KOPT-K1 (cell line): Measurements from ENCODE around the gene SLC22A6.
"Not testable (repeated sequence)": the region's sequence is repeated elsewhere in the genome, so short reads cannot be mapped to it uniquely, and the experiment has no call there.

Source experiments
- H3K27ac ChIP-seq: fragments of 200-600 bp; sonication (generic); 2 replicates; pipeline ENCODE4 v1.5.1; 2016; ENCODE audit warnings: antibody characterized with exemption, mild to moderate bottlenecking, low read depth, low read length; ENCODE audit not compliant: poor library complexity, severe bottlenecking
- H3K36me3 ChIP-seq: fragments of 200-600 bp; sonication (generic); 2 replicates; pipeline ENCODE4 v1.5.1; 2017; ENCODE audit warnings: antibody characterized with exemption, mild to moderate bottlenecking, low read length, moderate library complexity; ENCODE audit not compliant: insufficient read depth
- H3K9me3 ChIP-seq: fragments of 200-600 bp; sonication (generic); 2 replicates; pipeline ENCODE4 v1.5.1; 2017; ENCODE audit warnings: antibody characterized with exemption, low read length, mild to moderate bottlenecking; ENCODE audit not compliant: insufficient read depth, poor library complexity, severe bottlenecking

SLC22A6 gene

DNA sequence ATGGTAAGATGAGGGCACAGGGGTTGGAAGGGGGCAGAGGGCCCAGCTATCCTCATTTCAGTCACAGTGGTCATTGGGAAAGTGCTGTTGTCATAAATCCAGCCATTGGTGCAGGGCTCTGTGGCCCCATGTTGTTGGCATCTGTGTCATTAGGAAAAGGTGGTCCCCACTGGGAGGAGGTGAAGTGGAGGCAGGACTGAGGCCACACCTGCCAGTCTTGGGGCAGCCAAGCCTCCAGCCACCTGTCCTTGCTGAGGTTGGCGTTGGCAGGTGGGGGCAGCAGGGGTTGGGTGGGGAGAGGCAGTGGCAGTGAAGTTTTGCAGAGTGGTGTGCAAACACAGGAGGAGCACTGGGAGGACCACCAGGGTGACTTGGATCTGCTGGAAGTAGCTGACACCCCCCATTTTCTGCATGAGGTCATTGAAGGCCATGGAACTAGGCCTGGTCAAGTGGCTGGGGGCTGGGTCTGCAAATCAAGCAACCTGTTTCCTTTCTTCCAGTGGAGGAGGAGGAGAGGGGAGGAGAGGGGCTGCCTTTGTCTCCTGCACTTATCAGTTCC is 25.3 kb downstream of the SLC22A6 start:
- Histone ChIP-seq H3K36me3 (no peaks in the 10 kb centered on the region), H3K9me3 (no peaks in the 10 kb centered on the region), H3K27ac (no peak overlapping the region)

DNA sequence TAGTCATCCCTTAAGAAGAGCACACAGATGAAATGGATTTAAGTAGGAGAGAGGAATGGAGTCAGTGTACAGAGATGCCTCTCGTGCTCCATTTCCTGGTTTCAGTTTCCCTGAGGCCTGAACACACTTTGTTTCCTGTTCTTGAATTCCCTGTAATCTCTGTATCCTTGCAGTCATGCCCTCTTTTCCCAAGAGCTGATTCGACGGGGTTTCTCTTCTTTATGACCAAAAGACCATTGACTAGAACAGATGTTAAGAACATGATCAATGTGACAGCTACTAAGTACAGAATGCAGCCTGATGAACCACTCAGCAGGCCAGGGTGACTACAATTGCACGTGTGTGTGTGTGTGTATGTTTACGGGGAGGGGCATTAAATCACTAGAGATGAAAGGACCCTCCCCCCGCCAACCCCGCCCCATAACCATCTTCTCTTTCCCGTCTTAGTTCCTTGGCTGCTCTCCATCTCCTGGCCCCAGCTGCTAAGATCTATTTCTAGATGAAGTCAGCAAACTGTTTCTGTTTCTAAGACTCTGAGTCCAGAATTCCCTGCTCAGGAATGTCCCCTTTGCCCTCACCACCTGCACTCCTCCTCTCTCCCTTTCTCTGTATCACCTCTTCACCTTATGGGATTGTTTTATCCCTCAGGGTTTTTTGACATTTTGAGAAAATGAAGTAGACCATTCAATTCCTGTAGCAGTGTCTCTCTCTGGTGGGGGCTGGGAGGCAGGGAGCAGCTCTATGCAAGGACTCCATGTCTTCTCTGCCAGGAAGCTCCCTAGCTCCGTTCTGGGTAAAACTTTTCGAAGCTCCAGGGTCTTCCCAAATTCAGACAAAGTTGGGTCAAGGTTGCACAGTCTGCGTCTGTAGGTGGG is 26.0 kb downstream of the SLC22A6 start:
- Histone ChIP-seq H3K9me3 (no peaks in the 10 kb centered on the region), H3K36me3 (no peaks in the 10 kb centered on the region), H3K27ac (no peak overlapping the region)

GRCh38 chr11:62957147-62957546 is 27.6 kb downstream of the SLC22A6 start:
- no peaks in the 10 kb centered on the region for H3K9me3 ChIP-seq
- H3K36me3 ChIP-seq: no peaks in the 10 kb centered on the region
- H3K27ac ChIP-seq: no peak overlapping the region

GRCh38 chr11:62954478-62954877 is 30.3 kb downstream of the SLC22A6 start:
- H3K27ac ChIP-seq: no peak overlapping the region

GRCh38 chr11:62953811-62954210 is 31.0 kb downstream of the SLC22A6 start:
- H3K36me3 ChIP-seq: no peaks in the 10 kb centered on the region
- no peaks in the 10 kb centered on the region for H3K9me3 ChIP-seq
- H3K27ac ChIP-seq: no peak overlapping the region

More at GRCh38 chr11:62954478-62954877, 30.3 kb downstream of the SLC22A6 start:
- H3K9me3 ChIP-seq: no peaks in the 10 kb centered on the region
- no peaks in the 10 kb centered on the region for H3K36me3 ChIP-seq

GRCh38 chr11:62948765-62949320 is 35.9 kb downstream of the SLC22A6 start:
- Histone ChIP-seq H3K9me3 (peaks cover 9% of the 10 kb centered on the region), H3K36me3 (no peaks in the 10 kb centered on the region), H3K27ac (no peak overlapping the region)

DNA sequence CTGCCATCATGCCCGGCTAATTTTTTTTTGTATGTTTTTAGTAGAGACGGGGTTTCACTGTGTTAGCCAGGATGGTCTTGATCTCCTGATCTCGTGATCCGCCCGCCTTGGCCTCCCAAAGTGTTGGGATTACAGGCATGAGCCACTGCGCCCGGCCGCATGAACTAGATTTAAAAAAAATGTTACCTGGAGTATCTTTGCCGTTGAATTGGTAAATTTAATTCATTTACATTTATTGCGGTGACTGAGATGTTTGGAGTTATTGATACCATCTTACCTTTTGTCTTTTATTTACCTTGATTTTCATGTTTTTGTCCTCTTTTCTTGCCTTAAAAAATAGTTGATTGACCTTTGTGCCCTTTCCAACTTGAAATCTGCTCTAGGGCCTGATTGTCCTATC is 39.2 kb downstream of the SLC22A6 start:
- H3K36me3 ChIP-seq, H3K9me3 ChIP-seq: not testable (repeated sequence)

GRCh38 chr11:62937528-62937927 is 47.2 kb downstream of the SLC22A6 start:
- H3K9me3 ChIP-seq, H3K36me3 ChIP-seq, H3K27ac ChIP-seq: not testable (repeated sequence)

More for the DNA sequence above, 39.2 kb downstream of the SLC22A6 start:
- H3K27ac ChIP-seq: not testable (repeated sequence)

DNA sequence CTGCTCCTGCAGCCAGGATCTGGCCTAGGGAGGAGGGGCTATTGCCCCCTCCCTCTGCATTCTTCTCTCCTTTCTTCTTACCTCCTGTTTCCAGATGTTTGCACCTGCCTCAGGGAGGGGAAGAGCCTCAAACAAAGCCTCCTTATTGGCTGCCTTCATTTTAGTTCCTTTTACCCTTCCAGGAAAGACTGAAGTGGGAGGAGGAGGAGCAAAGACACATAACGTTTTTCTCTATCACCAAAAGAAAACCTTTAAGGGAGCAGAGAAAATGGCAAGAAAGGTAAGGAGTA is 50.3 kb downstream of the SLC22A6 start:
- H3K9me3 ChIP-seq: peaks cover 10% of the 10 kb centered on the region
- no peaks in the 10 kb centered on the region for H3K36me3 ChIP-seq
- no peak overlapping the region for H3K27ac ChIP-seq

- H3K9me3 ChIP-seq: peaks cover 10% of the 10 kb centered on the region
- no peak overlapping the region for H3K27ac ChIP-seq
- H3K36me3 ChIP-seq: no peaks in the 10 kb centered on the region
These were observed 50.8 kb downstream of the SLC22A6 start for GRCh38 chr11:62933750-62934495.

GRCh38 chr11:62933285-62933684 is 51.5 kb downstream of the SLC22A6 start:
- no peaks in the 10 kb centered on the region for H3K36me3 ChIP-seq
- peaks cover 10% of the 10 kb centered on the region for H3K9me3 ChIP-seq
- no peak overlapping the region for H3K27ac ChIP-seq

- Histone ChIP-seq H3K9me3 (no peaks in the 10 kb centered on the region), H3K27ac (no peak overlapping the region), H3K36me3 (no peaks in the 10 kb centered on the region)
These were observed 53.1 kb downstream of the SLC22A6 start for GRCh38 chr11:62931499-62932278.

- Histone ChIP-seq H3K36me3 (no peaks in the 10 kb centered on the region), H3K27ac (no peak overlapping the region), H3K9me3 (no peaks in the 10 kb centered on the region)
These were observed 54.1 kb downstream of the SLC22A6 start for GRCh38 chr11:62930666-62931065.

- no peaks in the 10 kb centered on the region for H3K9me3 ChIP-seq
- no peaks in the 10 kb centered on the region for H3K36me3 ChIP-seq
- no peak overlapping the region for H3K27ac ChIP-seq
These were observed 54.6 kb downstream of the SLC22A6 start for GRCh38 chr11:62930157-62930556.

DNA sequence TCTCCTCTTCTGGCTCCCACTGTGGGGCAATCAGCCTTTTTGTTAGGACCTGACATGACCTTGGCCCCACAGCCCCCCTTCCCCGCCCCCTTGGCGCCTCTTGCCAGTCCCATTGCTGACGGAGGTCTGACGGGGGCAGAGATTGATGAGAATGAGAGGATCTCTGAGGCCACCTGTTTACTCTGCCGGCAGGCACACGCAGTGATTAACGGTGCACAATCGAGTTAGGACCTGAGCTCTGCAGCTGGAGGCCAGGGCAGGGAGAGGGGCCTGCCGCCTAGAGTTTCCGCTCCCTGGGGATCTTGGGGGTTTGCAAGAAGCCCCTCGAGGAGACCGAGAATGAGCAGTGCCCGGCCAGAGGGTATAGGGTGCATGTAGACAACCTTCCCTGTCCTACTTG is 56.8 kb downstream of the SLC22A6 start:
- Histone ChIP-seq H3K9me3 (no peaks in the 10 kb centered on the region), H3K27ac (no peak overlapping the region), H3K36me3 (no peaks in the 10 kb centered on the region)
